ENCODE measurements around the gene DPT. TPM values are rescaled to one million over a fixed set of nuclear protein-coding genes. Genes with fewer than 3 reads are reported as not detected.

The DPT gene
- total RNA-seq, 4 donors from 2014 or later, result 147 to 298 (median 275) TPM

DNA sequence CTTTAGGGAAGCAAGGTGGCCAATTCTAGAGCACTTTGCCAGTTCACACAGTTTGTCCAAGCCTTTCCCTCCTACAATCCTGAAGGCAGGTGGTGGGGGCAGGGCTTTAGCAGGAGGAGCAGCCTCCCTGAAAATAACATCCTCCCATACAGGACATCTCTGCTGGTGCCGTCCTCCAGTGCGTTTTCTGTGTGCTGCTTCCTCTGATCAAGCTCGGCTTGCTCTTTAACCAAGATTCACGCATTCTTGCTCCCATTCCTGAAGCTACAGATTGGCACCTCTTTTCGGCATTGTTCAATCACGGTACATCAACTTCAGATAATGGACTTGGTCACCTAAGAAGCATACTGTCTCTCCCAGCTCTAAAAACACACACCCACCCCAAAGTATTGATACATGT lies 7.5 kb upstream of the DPT start:
- ATAC-seq (ENCODE audit: low FRiP score), result no peak
- DNase-seq (ENCODE audit: low spot score), result no peak

DNA sequence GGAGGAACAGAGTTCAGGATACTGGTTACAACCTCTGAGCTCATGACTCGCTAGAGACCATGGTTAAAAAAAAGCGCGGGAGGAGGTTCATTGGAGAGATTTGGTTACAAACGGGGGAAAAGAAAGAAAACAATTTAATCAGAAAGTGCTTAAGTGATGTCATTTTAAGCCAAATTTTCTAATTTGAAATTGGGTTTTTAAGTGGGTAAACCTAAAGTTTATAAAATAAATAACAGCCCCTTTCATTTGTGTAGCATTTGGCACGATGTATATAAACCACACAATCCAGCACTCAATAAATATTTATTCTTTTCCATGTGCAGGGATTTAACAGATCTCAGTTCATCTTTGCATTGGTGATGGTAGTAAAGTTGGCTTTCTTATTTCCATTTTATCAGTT lies 7.0 kb upstream of the DPT start:
- no peak for ATAC-seq (ENCODE audit: low FRiP score)
- TF ChIP-seq, protein P1, sequence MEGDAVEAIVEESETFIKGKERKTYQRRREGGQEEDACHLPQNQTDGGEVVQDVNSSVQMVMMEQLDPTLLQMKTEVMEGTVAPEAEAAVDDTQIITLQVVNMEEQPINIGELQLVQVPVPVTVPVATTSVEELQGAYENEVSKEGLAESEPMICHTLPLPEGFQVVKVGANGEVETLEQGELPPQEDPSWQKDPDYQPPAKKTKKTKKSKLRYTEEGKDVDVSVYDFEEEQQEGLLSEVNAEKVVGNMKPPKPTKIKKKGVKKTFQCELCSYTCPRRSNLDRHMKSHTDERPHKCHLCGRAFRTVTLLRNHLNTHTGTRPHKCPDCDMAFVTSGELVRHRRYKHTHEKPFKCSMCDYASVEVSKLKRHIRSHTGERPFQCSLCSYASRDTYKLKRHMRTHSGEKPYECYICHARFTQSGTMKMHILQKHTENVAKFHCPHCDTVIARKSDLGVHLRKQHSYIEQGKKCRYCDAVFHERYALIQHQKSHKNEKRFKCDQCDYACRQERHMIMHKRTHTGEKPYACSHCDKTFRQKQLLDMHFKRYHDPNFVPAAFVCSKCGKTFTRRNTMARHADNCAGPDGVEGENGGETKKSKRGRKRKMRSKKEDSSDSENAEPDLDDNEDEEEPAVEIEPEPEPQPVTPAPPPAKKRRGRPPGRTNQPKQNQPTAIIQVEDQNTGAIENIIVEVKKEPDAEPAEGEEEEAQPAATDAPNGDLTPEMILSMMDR (IDR thresholded peaks at IDR 0.05), result no peak
- no peak for DNase-seq (ENCODE audit: low spot score)

More for the DNA sequence above, 7.5 kb upstream of the DPT start:
- TF ChIP-seq, protein P1 (IDR thresholded peaks at IDR 0.05), result no peak

DNA sequence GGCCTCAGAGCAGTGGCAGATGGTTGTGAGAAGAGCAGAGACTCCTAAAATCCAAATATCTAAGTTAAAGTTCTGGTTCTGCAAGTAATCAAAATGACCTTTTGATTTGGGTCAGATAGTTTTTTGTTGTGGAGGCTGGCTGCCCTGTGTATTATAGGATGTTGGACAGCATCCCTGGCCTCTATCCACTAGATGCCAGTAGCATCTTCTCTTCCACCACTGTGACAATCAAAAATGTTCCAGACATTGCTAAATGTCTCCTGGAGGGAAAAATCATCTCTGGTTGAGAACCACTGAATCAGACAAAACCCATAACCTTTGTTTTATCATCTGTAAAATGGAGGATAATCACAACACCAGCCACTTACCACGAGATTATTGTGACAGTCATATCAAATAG lies 5.9 kb upstream of the DPT start:
- TF ChIP-seq, protein P1 (IDR thresholded peaks at IDR 0.05), result no peak
- DNase-seq (ENCODE audit: low spot score) (no peak), ATAC-seq (ENCODE audit: low FRiP score) (no peak)

DNA sequence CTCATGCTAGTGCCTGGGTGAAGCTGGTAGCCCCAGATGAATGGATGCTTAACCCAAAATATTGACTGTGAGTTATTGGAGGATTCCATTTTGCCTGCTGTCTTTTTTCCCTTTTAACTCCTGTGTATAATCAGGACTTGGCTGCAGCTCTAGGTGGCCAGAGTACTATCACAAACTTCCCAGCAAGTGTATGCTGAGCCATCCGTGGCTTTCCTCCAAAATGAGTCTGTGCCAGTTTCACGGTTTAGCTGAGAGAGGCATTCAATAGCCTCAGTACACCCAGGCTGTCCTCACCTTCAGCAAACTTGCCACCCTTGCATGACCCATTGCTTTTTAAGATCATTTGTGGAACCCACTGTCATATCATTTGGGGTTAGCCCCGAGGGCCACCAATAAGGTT lies 5.3 kb upstream of the DPT start:
- TF ChIP-seq, protein P1 (IDR thresholded peaks at IDR 0.05), result no peak
- ATAC-seq (ENCODE audit: low FRiP score) (no peak), DNase-seq (ENCODE audit: low spot score) (no peak)

DNA sequence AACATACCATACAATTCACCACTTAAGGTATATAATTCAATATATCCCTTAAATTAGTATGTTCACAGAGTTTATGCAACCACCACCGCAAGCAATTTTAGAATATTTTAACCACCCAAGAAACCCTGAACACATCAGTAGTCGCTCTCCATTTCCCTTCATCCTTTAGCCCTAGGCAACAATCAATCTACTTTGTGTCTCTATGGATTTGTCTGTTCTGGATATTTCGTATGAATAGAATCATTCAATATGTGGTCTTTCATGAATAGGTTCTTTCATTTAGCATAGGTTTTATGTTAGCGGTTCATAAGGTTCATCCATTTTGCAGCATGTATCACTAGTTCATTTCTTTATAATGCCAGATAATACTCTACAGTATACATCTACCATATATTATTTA lies 4.2 kb upstream of the DPT start:
- TF ChIP-seq, protein P1 (IDR thresholded peaks at IDR 0.05), result no peak
- no peak for DNase-seq (ENCODE audit: low spot score)
- ATAC-seq (ENCODE audit: low FRiP score), result no peak

DNA sequence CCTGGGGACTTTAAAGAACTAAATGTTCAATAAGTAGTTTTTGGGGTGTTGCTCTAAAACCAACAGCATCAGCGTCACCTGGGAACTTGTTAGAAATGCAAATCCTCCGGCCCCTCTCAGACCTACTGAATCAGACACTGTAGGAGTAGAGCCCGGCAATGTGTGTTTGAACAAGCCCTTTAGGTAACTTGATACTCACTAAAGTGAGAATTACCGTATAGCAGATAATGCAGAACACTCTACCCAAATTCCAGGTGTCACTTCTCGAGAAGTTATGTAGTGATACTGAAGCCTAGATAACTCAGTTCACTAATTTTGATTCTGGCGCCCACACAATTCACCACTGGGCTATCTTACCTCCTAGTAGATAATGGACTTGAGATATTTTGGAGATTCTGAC lies 3.7 kb upstream of the DPT start:
- TF ChIP-seq, protein P1 (IDR thresholded peaks at IDR 0.05), result no peak
- no peak for ATAC-seq (ENCODE audit: low FRiP score)
- DNase-seq (ENCODE audit: low spot score), result no peak

DNA sequence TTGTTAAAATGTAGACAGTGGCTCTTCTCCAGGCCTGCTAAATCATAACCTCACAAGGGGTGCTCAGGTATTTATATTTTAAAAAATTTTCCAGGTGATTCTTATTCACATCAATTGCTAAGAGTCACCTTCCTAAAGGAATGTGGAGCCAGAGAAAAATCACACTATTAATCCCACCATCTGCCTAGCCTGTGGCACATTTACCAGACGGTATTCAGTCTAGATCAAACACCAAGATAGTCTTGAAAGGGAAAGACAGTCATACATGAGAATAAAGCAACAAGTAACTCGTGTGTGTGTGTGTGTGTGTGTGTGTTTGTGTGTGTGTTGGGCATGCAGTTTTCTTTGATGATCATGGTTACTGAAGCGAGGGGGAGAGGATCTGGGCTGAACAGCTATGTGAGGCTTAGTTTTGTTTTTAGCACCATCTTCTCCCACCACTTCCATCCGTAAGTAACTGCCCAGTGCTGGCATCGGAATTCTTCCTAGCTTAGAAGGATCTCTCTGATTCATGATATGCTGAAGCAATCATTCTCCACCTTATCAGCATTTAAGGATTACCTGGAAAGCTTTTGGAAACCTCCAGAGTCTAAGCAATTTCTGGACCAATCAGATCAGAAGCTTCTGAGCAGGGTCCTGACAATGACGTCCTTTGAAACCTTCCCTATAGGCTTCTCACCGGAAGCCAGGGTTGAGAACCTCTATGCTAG lies 2.4 kb upstream of the DPT start:
- DNase-seq (ENCODE audit: low spot score), result no peak
- TF ChIP-seq, protein P1 (IDR thresholded peaks at IDR 0.05), result no peak
- no peak for ATAC-seq (ENCODE audit: low FRiP score)
